Measurements from ENCODE around the gene ABTB2. TPM values are rescaled to one million over a fixed set of nuclear protein-coding genes. Genes with fewer than 3 reads are reported as not detected.

ABTB2 gene
- total and polyA plus RNA-seq, 9 of the 15 experiments (the other 6 are each of a cell fraction or from before 2014, with no cell fraction given) = 0.03 to 0.18 (median 0.12) TPM; not detected in 2

- Histone ChIP-seq H3K9ac (ENCODE audit: insufficient read depth in 1 of 2, low read depth in 2 of 2, low read length in 2 of 2) (peak overlapping the region in 1 of 2 experiments; percentile 48; a peak in 1 of 4 replicates), H3K27ac (ENCODE audit: extremely low read depth, low read depth, low read length) (no peak overlapping the region), H3K27me3 (ENCODE audit: control insufficient read depth in 2 of 2, insufficient read depth in 2 of 2, low read length in 2 of 2) (no peaks in the 10 kb centered on the region), H2AFZ (ENCODE audit: low read depth, low read length) (no peak overlapping the region), H3K4me2 (ENCODE audit: insufficient read depth, low read length) (no peak overlapping the region), H3K9me3 (replicated peaks; ENCODE audit: control insufficient read depth, insufficient read depth, low read depth, low read length) (no peaks in the 10 kb centered on the region), H3K79me2 (ENCODE audit: control insufficient read depth, insufficient read depth, low read length) (no peaks in the 10 kb centered on the region), H3K4me3 (no peak overlapping the region), H3K9me1 (ENCODE audit: control insufficient read depth, insufficient read depth, low read length) (no peaks in the 10 kb centered on the region), H3K4me1 (replicated peaks in 1 of 2; ENCODE audit: control insufficient read depth in 2 of 2, insufficient read depth in 2 of 2, low read length in 2 of 2) (peaks cover 0 to 9% of the 10 kb centered on the region in 2 experiments; a peak in 1 of 5 replicates), H3K36me3 (ENCODE audit: control insufficient read depth, insufficient read depth, low read length) (peaks cover 58% of the 10 kb centered on the region; the same call in 1 of the 3 replicates), H4K20me1 (replicated peaks; ENCODE audit: control insufficient read depth, insufficient read depth, low read length) (peaks cover 3% of the 10 kb centered on the region; the same call in 1 of the 2 replicates)
- DNase-seq (ENCODE audit: extremely low read depth in 1 of 4, low spot score in 3 of 4) (no peak), ATAC-seq (no peak), FAIRE-seq (no peak)
- BruUV-seq (replicated peaks) = no TSS peak
- 83% methylated on average over 14 of the region's 16 CpGs for WGBS (ENCODE audit: insufficient coverage, low coverage, missing lambda C conversion rate)
- ChIA-PET CTCF (ENCODE audit: low intra/inter-chr PET ratio) (no interaction called here), POLR2A (interaction anchor here (0.5 to 1.3 kb wide), 4 partner anchors 10 to 257 kb away, joined by 3 to 5 read pairs (median 3); partner anchors contain the start of gene NAT10)
- intact Hi-C loops (cut with micrococcal nuclease) (no loop called here), in situ Hi-C loops (cut with MboI) (loop anchor here (25.0 kb wide), 1 partner anchor 317 kb away; no protein-coding TSS in a partner anchor)
- TF ChIP-seq THRAP3 (IDR thresholded peaks at IDR 0.05; ENCODE audit: borderline replicate concordance) = no peak
- no peak for TF ChIP-seq ZC3H11A (IDR thresholded peaks at IDR 0.05; ENCODE audit: low read depth, low read length)
- TF ChIP-seq SPI1 (IDR thresholded peaks at IDR 0.05; ENCODE audit: borderline replicate concordance, low read depth, low read length) = 0 out of 2 replicates have a peak, but pooled peaks have one; percentile 56
- TF ChIP-seq TEAD4 (IDR thresholded peaks at IDR 0.05; ENCODE audit: low read length) = no peak
- no peak for TF ChIP-seq TEAD4 (CRISPR knock-in tag; IDR thresholded peaks at IDR 0.05; ENCODE audit: borderline replicate concordance)
- no peak for TF ChIP-seq ZBED1 (IDR thresholded peaks at IDR 0.05)
- TF ChIP-seq ZNF586 (CRISPR knock-in tag; conservative IDR thresholded peaks at IDR 0.05) = no peak
- TF ChIP-seq ETV5 (CRISPR knock-in tag; IDR thresholded peaks at IDR 0.05; ENCODE audit: low read depth) = no peak
- no peak for TF ChIP-seq ZNF282 (CRISPR knock-in tag; IDR thresholded peaks at IDR 0.05)
- TF ChIP-seq E2F6 (IDR thresholded peaks at IDR 0.05; ENCODE audit: borderline replicate concordance in 1 of 2, extremely low read depth in 1 of 2, insufficient read depth in 1 of 2, insufficient read length in 1 of 2, low read depth in 1 of 2, low read length in 1 of 2, poor library complexity in 1 of 2, severe bottlenecking in 1 of 2) = no peak
- TF ChIP-seq ZNF717 (CRISPR knock-in tag; IDR thresholded peaks at IDR 0.05) = no peak
- no peak for TF ChIP-seq SMARCC2 (IDR thresholded peaks at IDR 0.05; ENCODE audit: low read depth)
- no peak for TF ChIP-seq ETS2 (tag; IDR thresholded peaks at IDR 0.05; ENCODE audit: borderline replicate concordance, poor library complexity, severe bottlenecking)
- no peak for TF ChIP-seq ZNF551 (CRISPR knock-in tag; IDR thresholded peaks at IDR 0.05)
- TF ChIP-seq PML (IDR thresholded peaks at IDR 0.05; ENCODE audit: low read length) = no peak
- peak; percentile 48; the same call in 1 of the 2 replicates for TF ChIP-seq POLR2G (IDR thresholded peaks at IDR 0.05; ENCODE audit: low read depth, low read length)
- TF ChIP-seq ZNF354B (CRISPR knock-in tag; IDR thresholded peaks at IDR 0.05) = no peak
These were observed 203.5 kb downstream of the ABTB2 start for GRCh38 chr11:34154059-34154875.

Measured in K562 (cell line).